HepG2 (cell line): Measurements from ENCODE around the gene FUCA1. TPM values are rescaled to one million over a fixed set of nuclear protein-coding genes. Genes with fewer than 3 reads are reported as not detected.

Source experiments
- CTCF ChIP-seq: sonication (generic); formaldehyde crosslinking; IDR thresholded peaks from 2 replicates; pipeline ENCODE4 v1.5.0; 2020; ENCODE audit warnings: mild to moderate bottlenecking, missing genetic modification reagents, moderate library complexity
- GMEB1 ChIP-seq: sonication (generic); formaldehyde crosslinking; IDR thresholded peaks from 2 replicates; pipeline ENCODE4 v1.5.1; 2020; ENCODE audit warnings: missing genetic modification reagents, mild to moderate bottlenecking, borderline replicate concordance
- HES4 ChIP-seq: sonication (generic); formaldehyde crosslinking; IDR thresholded peaks from 2 replicates; pipeline ENCODE4 v1.9.0; 2021; ENCODE audit warnings: mild to moderate bottlenecking, missing genetic modification reagents, borderline replicate concordance
- KDM2A ChIP-seq: sonication (generic); formaldehyde crosslinking; IDR thresholded peaks from 2 replicates; pipeline ENCODE4 v1.4.0; 2020; ENCODE audit warnings: low read depth, missing genetic modification reagents, borderline replicate concordance
- LBX2 ChIP-seq: sonication (generic); formaldehyde crosslinking; IDR thresholded peaks from 2 replicates; pipeline ENCODE4 v1.5.0; 2020; ENCODE audit warnings: missing genetic modification reagents, mild to moderate bottlenecking, borderline replicate concordance
- MBNL3 ChIP-seq: fragments of 250-450 bp; sonication (Bioruptor Pico); conservative IDR thresholded peaks from 2 replicates; pipeline ENCODE4 v1.8.0; 2022; ENCODE audit warnings: mild to moderate bottlenecking, inconsistent platforms
- MED8 ChIP-seq: sonication (generic); formaldehyde crosslinking; IDR thresholded peaks from 2 replicates; pipeline ENCODE4 v1.8.1; 2023; ENCODE audit warnings: mild to moderate bottlenecking, missing genetic modification reagents; ENCODE audit not compliant: insufficient replicate concordance
- MYC ChIP-seq: sonication (generic); formaldehyde crosslinking; IDR thresholded peaks from 2 replicates; pipeline ENCODE4 v1.9.0; 2021; ENCODE audit warnings: missing genetic modification reagents, borderline replicate concordance
- NRL ChIP-seq: sonication (generic); formaldehyde crosslinking; IDR thresholded peaks from 2 replicates; pipeline ENCODE4 v1.5.0; 2020; ENCODE audit warnings: missing genetic modification reagents, mild to moderate bottlenecking, moderate library complexity, borderline replicate concordance
- SALL1 ChIP-seq: sonication (generic); formaldehyde crosslinking; IDR thresholded peaks from 2 replicates; pipeline ENCODE4 v1.8.0; 2022; ENCODE audit warnings: mild to moderate bottlenecking, missing genetic modification reagents
- SUZ12 ChIP-seq: fragments of 150-350 bp; IDR thresholded peaks from 2 replicates; pipeline ENCODE4 v1.6.1; 2014; ENCODE audit warnings: low read depth, low read length
- TFDP2 ChIP-seq: sonication (generic); formaldehyde crosslinking; IDR thresholded peaks from 2 replicates; pipeline ENCODE4 v1.4.0; 2020; ENCODE audit warnings: missing genetic modification reagents
- U2AF2 ChIP-seq: fragments of 200-400 bp; formaldehyde crosslinking; IDR thresholded peaks from 2 replicates; pipeline ENCODE4 v1.6.1; 2017; ENCODE audit warnings: low read depth, mild to moderate bottlenecking, low read length
- WIZ ChIP-seq: sonication (generic); formaldehyde crosslinking; IDR thresholded peaks from 2 replicates; pipeline ENCODE4 v1.5.1; 2020; ENCODE audit warnings: mild to moderate bottlenecking, missing genetic modification reagents
- YEATS4 ChIP-seq: sonication (generic); formaldehyde crosslinking; IDR thresholded peaks from 2 replicates; pipeline ENCODE4 v1.4.0; 2020; ENCODE audit warnings: missing genetic modification reagents, borderline replicate concordance
- ZC3H4 ChIP-seq: sonication (generic); formaldehyde crosslinking; IDR thresholded peaks from 2 replicates; pipeline ENCODE4 v1.4.0; 2020; ENCODE audit warnings: missing genetic modification reagents, borderline replicate concordance
- ZNF138 ChIP-seq: sonication (generic); formaldehyde crosslinking; IDR thresholded peaks from 2 replicates; pipeline ENCODE4 v1.5.0; 2020; ENCODE audit warnings: mild to moderate bottlenecking, low read depth, missing genetic modification reagents
- ZNF251 ChIP-seq: sonication (generic); formaldehyde crosslinking; IDR thresholded peaks from 2 replicates; pipeline ENCODE4 v1.9.0; 2021; ENCODE audit warnings: mild to moderate bottlenecking, missing genetic modification reagents
- ZNF280B ChIP-seq: sonication (generic); formaldehyde crosslinking; IDR thresholded peaks from 2 replicates; pipeline ENCODE4 v1.5.0; 2020; ENCODE audit warnings: missing genetic modification reagents, mild to moderate bottlenecking, borderline replicate concordance
- ZNF350 ChIP-seq: sonication (generic); formaldehyde crosslinking; IDR thresholded peaks from 2 replicates; pipeline ENCODE4 v1.4.0; 2020; ENCODE audit warnings: mild to moderate bottlenecking, low read depth, missing genetic modification reagents, borderline replicate concordance
- ZNF589 ChIP-seq: sonication (generic); formaldehyde crosslinking; conservative IDR thresholded peaks from 2 replicates; pipeline ENCODE4 v1.8.0; 2022; ENCODE audit warnings: mild to moderate bottlenecking, moderate library complexity, missing genetic modification reagents
- ZNF792 ChIP-seq: IDR thresholded peaks from 2 replicates; pipeline ENCODE4 v1.6.1; 2016
- polyA plus RNA-seq, 8 experiments: library from polyadenylated mRNA; depleted of rRNA in 3 of 8; stranded (reverse) in 7 of 8; unstranded in 1 of 8; fragments of >200 nt; fragmentation: Illumina TruSeq in 4 of 8; extraction: Trizol in 4 of 8; gene quantifications; 2 replicates each; pipeline versions ENCODE4 v1.2.1 to v1.2.3, GENCODE V29; 2011 to 2016; ENCODE audit warnings: low read depth in 4 of 8, missing spikeins in 1 of 8, mixed read lengths in 1 of 8; ENCODE audit not compliant: insufficient read depth in 1 of 8
- total RNA-seq, 5 experiments: library from RNA; depleted of rRNA; stranded (reverse); fragments of >200 nt; fragmentation: Illumina TruSeq; extraction: Trizol; gene quantifications; 2 replicates each; pipeline ENCODE4 v1.2.3, GENCODE V29; 2016; ENCODE audit warnings: low read depth in 1 of 5

FUCA1 gene
- total and polyA plus RNA-seq, 2 of the 13 experiments (the other 11 are each of a cell fraction or from before 2014, with no cell fraction given): 32.7 to 33.6 TPM

GRCh38 chr1:23799570-23800399 is 68.3 kb downstream of the FUCA1 start (continued):
- TF ChIP-seq SALL1 (peak; percentile 50), NRL (peak; percentile 26; the same call in 1 of the 2 replicates), U2AF2 (no peak), MYC (CRISPR knock-in tag) (no peak), TFDP2 (CRISPR knock-in tag) (no peak), ZNF589 (CRISPR knock-in tag) (0 out of 2 replicates have a peak, but pooled peaks have one; percentile 6), ZNF138 (CRISPR knock-in tag) (no peak), MED8 (CRISPR knock-in tag) (no peak), ZNF280B (CRISPR knock-in tag) (no peak), ZNF792 (CRISPR knock-in tag) (no peak; the same call in 1 of the 2 replicates), SUZ12 (no peak), KDM2A (peak; percentile 73), HES4 (peak; percentile 11; the same call in 1 of the 2 replicates), ZNF350 (CRISPR knock-in tag) (no peak; the same call in 1 of the 2 replicates), MBNL3 (CRISPR knock-in tag) (no peak), LBX2 (no peak; the same call in 1 of the 2 replicates), WIZ (no peak), YEATS4 (CRISPR knock-in tag) (no peak; the same call in none of the 2 replicates), GMEB1 (CRISPR knock-in tag) (0 out of 2 replicates have a peak, but pooled peaks have one; percentile 26), ZNF251 (CRISPR knock-in tag) (no peak), ZC3H4 (CRISPR knock-in tag) (peak; percentile 80; the same call in 1 of the 2 replicates), CTCF (CRISPR knock-in tag) (no peak)
